ENCODE data around the gene FDXACB1.

GRCh38 chr11:111912535-111912934 is 33.6 kb upstream of the FDXACB1 start, which contains the start of gene HSPB2:
- no peak for TF ChIP-seq GATA3 (IDR thresholded peaks at IDR 0.05; ENCODE audit: low read depth, low read length)
- no peak for TF ChIP-seq GATA2 (IDR thresholded peaks at IDR 0.05; ENCODE audit: low read depth, low read length)
